GM12878 (cell line): Measurements from ENCODE around the gene FARS2. TPM values are rescaled to one million over a fixed set of nuclear protein-coding genes. Genes with fewer than 3 reads are reported as not detected.

Source experiments
- ATAC-seq: fragments of 200-7000 bp; cut with Tn5 transposase; 3 replicates; pipeline ENCODE4 v1.9.1; 2020; ENCODE audit warnings: mild to moderate bottlenecking, moderate library complexity
- BruUV-seq: library from RNA; stranded (reverse); fragments of 400-500 nt; replicated peaks from 2 replicates; lab custom pipeline; 2021; lab: Mats Ljungman, UMichigan
- CTCF ChIA-PET: fragments of 300-600 bp; sonication (Branson Sonifier 250); formaldehyde crosslinking; extraction: SDS; loops from one replicate; lab custom pipeline; 2021; ENCODE audit warnings: inconsistent platforms; lab: Yijun Ruan, JAX
- POLR2A ChIA-PET: fragments of 350-600 bp; formaldehyde crosslinking; extraction: SDS; loops from one replicate; lab custom pipeline; 2021; ENCODE audit warnings: inconsistent platforms; lab: Charles Lee
- RAD21 ChIA-PET: fragments of 300-600 bp; sonication (Branson Sonifier 250); formaldehyde crosslinking; loops from one replicate; lab custom pipeline; 2023; ENCODE audit warnings: antibody characterized with exemption; ENCODE audit not compliant: unreplicated experiment; lab: Charles Lee
- SMC1A ChIA-PET: fragments of 300-600 bp; sonication (Branson Sonifier 250); formaldehyde crosslinking; loops from one replicate; lab custom pipeline; 2023; ENCODE audit not compliant: unreplicated experiment, uncharacterized antibody; lab: Charles Lee
- DNase-seq: peaks from one replicate; pipeline ENCODE4 v3.0.0-alpha.2; 2011; ENCODE audit warnings: low read depth, low spot score
- FAIRE-seq: peaks from 3 replicates; lab custom pipeline; 2011; peaks lifted over from hg19 to GRCh38; lab: Jason Lieb, UNC
- H2AFZ ChIP-seq: 2 replicates; pipeline ENCODE4 v1.6.0; 2011; ENCODE audit warnings: low read depth, low read length, control low read depth; ENCODE audit not compliant: control insufficient read depth
- H3K27ac ChIP-seq: 2 replicates; pipeline ENCODE4 v1.5.1; 2011; ENCODE audit warnings: control low read depth; ENCODE audit not compliant: control insufficient read depth, insufficient read depth
- H3K27me3 ChIP-seq, 2 experiments: replicated peaks in 1 of 2; 2 replicates each; pipeline versions ENCODE4 v1.6.0 to v1.6.1; 2011; ENCODE audit warnings: low read length in 1 of 2; ENCODE audit not compliant: control insufficient read depth in 2 of 2, insufficient read depth in 2 of 2
- H3K36me3 ChIP-seq, 2 experiments: 2 replicates each; pipeline ENCODE4 v1.5.1; 2011; ENCODE audit warnings: low read length in 1 of 2; ENCODE audit not compliant: control insufficient read depth in 2 of 2, insufficient read depth in 2 of 2
- H3K4me1 ChIP-seq: 2 replicates; pipeline ENCODE4 v1.6.1; 2011; ENCODE audit warnings: mild to moderate bottlenecking, low read length, moderate library complexity, mixed read lengths; ENCODE audit not compliant: control insufficient read depth, insufficient read depth
- H3K4me2 ChIP-seq: 2 replicates; pipeline ENCODE4 v1.6.0; 2011; ENCODE audit warnings: control low read depth; ENCODE audit not compliant: control insufficient read depth, insufficient read depth
- H3K4me3 ChIP-seq: fragments of 200-600 bp; sonication (generic); 2 replicates; pipeline ENCODE4 v1.5.1; 2016
- H3K79me2 ChIP-seq: 2 replicates; pipeline ENCODE4 v1.6.0; 2011; ENCODE audit warnings: low read length; ENCODE audit not compliant: control insufficient read depth, insufficient read depth
- H3K9ac ChIP-seq: 2 replicates; pipeline ENCODE4 v1.8.0; 2011; ENCODE audit warnings: low read length, control low read depth, mixed read lengths; ENCODE audit not compliant: control insufficient read depth, insufficient read depth
- H3K9me3 ChIP-seq: replicated peaks from 3 replicates; pipeline ENCODE4 v1.5.1; 2011; ENCODE audit warnings: mild to moderate bottlenecking, low read length; ENCODE audit not compliant: control insufficient read depth, insufficient read depth
- H4K20me1 ChIP-seq: 2 replicates; pipeline ENCODE4 v1.6.0; 2011; ENCODE audit not compliant: control insufficient read depth, insufficient read depth
- BCL3 ChIP-seq: IDR thresholded peaks from 2 replicates; pipeline ENCODE4 v1.6.1; 2011; ENCODE audit warnings: borderline replicate concordance, low read depth, mild to moderate bottlenecking, moderate library complexity, low read length; ENCODE audit not compliant: insufficient read depth, poor library complexity, severe bottlenecking
- EED ChIP-seq: sonication (generic); IDR thresholded peaks from 2 replicates; pipeline ENCODE4 v1.6.1; 2016; ENCODE audit warnings: antibody characterized with exemption, low read depth
- MYB ChIP-seq: fragments of 150-350 bp; IDR thresholded peaks from 2 replicates; pipeline ENCODE4 v1.6.1; 2014; ENCODE audit warnings: mild to moderate bottlenecking, low read depth, low read length, borderline replicate concordance
- RUNX3 ChIP-seq: IDR thresholded peaks from 2 replicates; pipeline ENCODE4 v1.6.1; 2012; ENCODE audit warnings: low read length, inconsistent platforms
- WGBS: methylation state at CpG from one replicate; pipeline ENCODE4 v1.1.6; 2016; ENCODE audit warnings: low lambda C conversion rate; ENCODE audit not compliant: insufficient replicate concordance, insufficient coverage; ENCODE audit errors: missing lambda C conversion rate; 5-methylcytosine and 5-hydroxymethylcytosine counted together
- in situ Hi-C: fragments of 300-500 bp; cut with MboI; formaldehyde crosslinking; loops from 9 replicates; pipeline ENCODE4 v1.14.3; 2018; ENCODE audit warnings: mixed read lengths
- intact Hi-C: fragments of 100-400 bp; cut with micrococcal nuclease; formaldehyde crosslinking; loops from one replicate; pipeline ENCODE4 v1.14.2; 2022; ENCODE audit not compliant: unreplicated experiment
- polyA plus RNA-seq, 11 experiments: library from polyadenylated mRNA; depleted of rRNA in 4 of 11; unstranded in 6 of 11; stranded (reverse) in 5 of 11; fragments of >200 nt; fragmentation: Nextera tagmentation in 4 of 11; fragmentation: Illumina TruSeq in 1 of 11; extraction: Ambion mirVana in 4 of 11; extraction: Trizol in 1 of 11; gene quantifications; 1 replicate in 1 of 11; 2 replicates in 10 of 11; pipeline versions ENCODE4 v1.2.1 to v1.2.3, GENCODE V29; 2011 to 2016; ENCODE audit warnings: inconsistent platforms in 2 of 11, missing spikeins in 2 of 11, low read depth in 1 of 11
- total RNA-seq, 4 experiments: library from RNA; depleted of rRNA in 3 of 4; stranded (reverse); fragments of >200 nt in 3 of 4; fragmentation: Illumina TruSeq in 1 of 4; extraction: Trizol in 1 of 4; gene quantifications; 2 replicates each; pipeline versions ENCODE4 v1.2.1 to v1.2.3, GENCODE V29; 2013 to 2021

Gene FARS2
- total and polyA plus RNA-seq, 10 of the 15 experiments (the other 5 are each of a cell fraction or from before 2014, with no cell fraction given) = 16.8 to 46.7 (median 25.6) TPM

- ChIA-PET POLR2A (no interaction called here), RAD21 (interaction anchor here (1.9 kb wide), 1 partner anchor 257 kb away, joined by 5 read pairs; no protein-coding TSS in a partner anchor), CTCF (interaction anchor here (0.8 to 2.6 kb wide), 3 partner anchors 243 to 262 kb away, joined by 3 to 10 read pairs (median 4); no protein-coding TSS in a partner anchor), SMC1A (no interaction called here)
- BruUV-seq = no TSS peak
- in situ Hi-C loops (no loop called here), intact Hi-C loops (no loop called here)
- TF ChIP-seq BCL3 (no peak), RUNX3 (peak; percentile 13; the same call in 1 of the 2 replicates)
- DNase-seq (no peak), FAIRE-seq (no peak), ATAC-seq (no peak)
- H3K4me1 ChIP-seq = peaks cover 13% of the 10 kb centered on the region
- WGBS = 55% methylated on average over 16 of the region's 16 CpGs
- no peak overlapping the region for H3K9ac ChIP-seq
- H3K36me3 ChIP-seq = no peaks in the 10 kb centered on the region
- H4K20me1 ChIP-seq = no peaks in the 10 kb centered on the region
- no peaks in the 10 kb centered on the region for H3K27me3 ChIP-seq
- H3K27ac ChIP-seq = no peak overlapping the region
- H3K4me2 ChIP-seq = peak overlapping the region; percentile 47; the same call in 1 of the 2 replicates
- H3K79me2 ChIP-seq = no peaks in the 10 kb centered on the region
- no peaks in the 10 kb centered on the region for H3K9me3 ChIP-seq
- no peak overlapping the region for H3K4me3 ChIP-seq
- H2AFZ ChIP-seq = no peak overlapping the region
These were observed 467.2 kb downstream of the FARS2 start for GRCh38 chr6:5728351-5729079.

DNA sequence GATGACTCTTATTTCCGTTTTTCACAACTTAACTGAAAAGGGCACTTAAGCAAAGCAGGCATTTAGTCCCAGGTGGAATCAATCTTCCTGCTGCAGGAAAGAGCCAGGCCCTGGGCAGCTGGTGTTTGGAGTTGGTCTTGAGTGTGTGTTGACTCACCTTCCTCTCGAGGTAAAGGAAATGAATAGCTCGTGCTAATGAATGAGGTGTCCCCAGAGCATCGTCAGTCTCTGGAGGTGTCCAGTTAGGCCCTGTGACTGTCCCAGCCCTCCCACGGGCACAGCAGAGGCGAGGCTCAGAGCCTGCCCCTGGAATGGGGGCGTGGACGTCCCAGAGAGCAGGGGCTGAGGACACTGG is 467.7 kb downstream of the FARS2 start:
- no peak for FAIRE-seq
- Histone ChIP-seq H3K9me3 (no peaks in the 10 kb centered on the region), H3K4me2 (peak overlapping the region; percentile 47; the same call in 1 of the 2 replicates), H3K27me3 (no peaks in the 10 kb centered on the region), H3K9ac (no peak overlapping the region), H4K20me1 (no peaks in the 10 kb centered on the region), H3K4me1 (peaks cover 11% of the 10 kb centered on the region), H3K27ac (no peak overlapping the region), H3K79me2 (no peaks in the 10 kb centered on the region), H3K4me3 (no peak overlapping the region), H3K36me3 (no peaks in the 10 kb centered on the region), H2AFZ (no peak overlapping the region)
- ChIA-PET RAD21 (interaction anchor here (1.9 kb wide), 1 partner anchor 258 kb away, joined by 5 read pairs; no protein-coding TSS in a partner anchor), SMC1A (no interaction called here), CTCF (interaction anchor here (0.8 to 2.6 kb wide), 3 partner anchors 244 to 263 kb away, joined by 3 to 10 read pairs (median 4); no protein-coding TSS in a partner anchor), POLR2A (no interaction called here)
- no peak for ATAC-seq
- no TSS peak for BruUV-seq
- in situ Hi-C loops (no loop called here), intact Hi-C loops (no loop called here)
- no peak for DNase-seq
- no peak for TF ChIP-seq MYB
- peak; percentile 58; the same call in 1 of the 2 replicates for TF ChIP-seq EED
- WGBS = 38% methylated on average over 8 of the region's 8 CpGs
